T-helper 1 cell (primary cell): ENCODE data around the gene CWC15.
"Not testable (repeated sequence)": the region's sequence is repeated elsewhere in the genome, so short reads cannot be mapped to it uniquely, and the experiment has no call there.

Experiments
- DNase-seq, 5 donors: peaks; one replicate each; pipeline ENCODE4 v3.0.0-alpha.2; 2012 to 2020
- total RNA-seq, 4 donors: gene quantifications; one replicate each; lab custom pipeline; 2026; lab: John Stamatoyannopoulos, UW

CWC15 gene
- total RNA-seq = 47.3 to 54.6 (median 48.9) reads per million in 4 donors

DNA sequence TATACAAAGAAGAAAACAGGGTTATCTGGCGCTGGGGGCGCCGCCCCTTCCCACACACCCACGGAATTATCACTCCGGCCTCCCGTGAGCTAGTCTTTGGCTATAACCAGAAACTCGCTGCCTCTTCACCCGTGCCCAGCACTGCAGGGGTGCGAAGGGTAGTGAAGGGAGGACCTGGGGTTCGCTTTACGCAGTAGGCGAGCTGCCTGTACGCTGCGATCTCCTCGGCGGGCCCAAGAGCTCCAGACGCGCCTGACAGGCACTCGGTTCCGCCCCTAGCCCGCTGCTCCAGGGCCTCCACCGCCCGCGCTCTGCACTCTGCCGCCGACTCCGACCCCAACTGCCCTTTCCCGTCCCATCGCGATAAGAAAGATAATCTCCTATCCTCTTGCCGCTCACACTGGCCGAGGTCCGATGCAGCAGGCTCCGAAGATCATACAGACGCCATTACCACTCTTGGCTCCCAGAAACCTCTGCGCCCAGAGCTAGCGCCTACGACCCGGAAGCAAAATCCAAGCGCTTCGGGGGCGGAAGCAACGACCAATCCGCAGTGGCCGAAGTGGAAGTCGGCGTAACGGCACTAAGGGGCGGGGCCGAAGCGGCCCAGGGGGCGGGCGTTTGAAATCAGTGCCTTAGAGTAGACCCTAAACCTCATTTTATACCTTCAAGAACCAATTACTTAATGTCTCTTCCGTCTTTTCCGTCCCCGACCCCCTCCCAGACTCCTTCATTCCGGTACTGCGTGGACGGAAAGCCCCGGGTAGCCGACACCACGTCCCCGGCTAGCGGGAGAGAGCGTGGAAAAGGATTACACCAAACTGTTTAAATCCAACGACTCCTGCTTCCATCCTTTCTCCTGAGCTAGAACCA is at the start of gene CWC15, which contains the start of gene KDM4D:
TSS of gene CWC15 (minus strand) at position 458 of the 870 bp plus-strand sequence. CDS start 1,371 bp downstream, outside the sequence.
TSS of gene KDM4D (plus strand) at position 611 of the 870 bp plus-strand sequence. CDS start 23,664 bp downstream, outside the sequence.
- peak; percentile 87 to 94 (median 91) for DNase-seq

- not testable (repeated sequence) for DNase-seq
Measured at GRCh38 chr11:95021468-95021867, 48.1 kb upstream of the CWC15 start.

DNA sequence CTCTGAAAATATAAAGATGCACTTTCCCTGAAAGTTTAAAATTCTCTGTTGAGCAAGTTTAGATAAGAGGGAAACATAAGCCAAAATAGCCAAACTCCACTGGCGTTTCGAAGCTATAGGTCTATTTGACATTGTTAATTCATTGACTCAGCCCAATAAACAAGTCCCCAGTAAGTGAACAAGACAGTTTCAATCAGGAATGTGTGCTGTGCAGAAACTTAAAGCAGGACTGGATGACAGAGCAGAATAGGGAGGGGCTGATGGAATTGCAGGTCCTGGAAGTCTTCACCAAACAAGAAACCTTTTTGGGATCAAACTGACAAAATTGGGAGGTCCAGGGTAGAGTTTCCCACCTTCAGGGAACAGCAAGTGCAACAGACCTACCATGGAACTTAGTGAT is 42.8 kb upstream of the CWC15 start:
- no peak for DNase-seq

- DNase-seq = no peak
Measured at GRCh38 chr11:95014184-95014821, 40.9 kb upstream of the CWC15 start.

DNA sequence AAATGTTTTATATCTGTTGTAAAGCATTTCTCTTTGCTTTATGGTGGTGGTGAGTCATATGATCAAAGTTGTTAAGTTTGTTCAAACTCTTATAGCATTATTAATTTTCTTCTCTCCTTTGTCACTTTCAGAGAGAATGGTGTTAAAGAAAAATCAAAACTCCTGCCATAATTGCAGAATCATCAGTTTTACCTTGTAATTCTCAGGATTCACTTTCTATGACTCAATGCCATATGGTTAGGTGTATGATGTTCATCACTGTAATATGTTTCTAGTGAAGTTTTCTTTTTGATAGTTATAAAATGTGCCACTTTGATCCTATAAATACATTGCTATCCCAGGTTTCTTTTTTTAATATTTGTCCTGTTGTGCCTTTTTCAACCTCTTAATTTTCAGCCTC is 38.0 kb upstream of the CWC15 start:
- no peak for DNase-seq

DNA sequence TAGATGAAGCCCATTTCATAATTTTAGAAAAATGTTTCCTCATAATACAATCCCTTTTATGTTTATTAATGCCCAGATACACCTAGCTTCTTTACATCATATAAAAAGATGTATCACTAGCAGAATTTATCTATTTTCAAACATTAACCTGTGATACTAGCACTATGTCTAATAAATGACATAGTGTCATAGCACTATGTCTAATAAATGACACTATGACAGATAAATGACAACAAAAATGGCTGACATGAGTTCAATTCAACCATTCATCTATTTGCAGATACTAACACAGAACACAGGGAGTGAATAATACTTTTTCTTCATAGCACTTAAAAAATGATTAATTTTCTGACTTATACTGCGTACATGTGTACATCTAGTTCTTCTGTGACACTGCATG is 32.3 kb upstream of the CWC15 start:
- no peak for DNase-seq

GRCh38 chr11:95003716-95004115 is 30.4 kb upstream of the CWC15 start:
- no peak for DNase-seq

GRCh38 chr11:94998285-94998684 is 24.9 kb upstream of the CWC15 start:
- DNase-seq = no peak

GRCh38 chr11:94997437-94997836 is 24.1 kb upstream of the CWC15 start:
- DNase-seq = no peak

- no peak for DNase-seq
Measured at GRCh38 chr11:94993400-94993943, 20.1 kb upstream of the CWC15 start.

- peak in 1 of 5 donors; percentile 6 for DNase-seq
Measured at GRCh38 chr11:94988748-94989147, 15.4 kb upstream of the CWC15 start.

GRCh38 chr11:94987378-94987777 is 14.0 kb upstream of the CWC15 start:
- no peak for DNase-seq

DNA sequence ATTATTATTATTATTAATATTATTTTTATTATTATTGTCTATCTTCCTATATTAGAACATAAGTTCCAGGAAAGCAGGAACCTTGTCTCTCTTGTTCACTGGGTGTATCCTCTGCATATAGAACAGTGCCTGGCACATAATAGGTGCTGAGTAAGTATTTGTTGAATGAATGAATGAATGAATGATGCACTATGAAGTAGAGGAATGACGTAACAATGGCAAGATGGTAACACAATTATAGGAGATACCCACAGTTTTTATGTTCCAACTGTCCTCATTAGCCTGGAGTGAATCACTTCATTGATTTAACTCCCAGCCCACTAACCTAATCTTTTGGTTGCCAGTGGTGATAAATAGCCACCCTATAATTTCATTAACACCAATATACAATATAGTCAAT is 2.2 kb upstream of the CWC15 start:
- DNase-seq = no peak

GRCh38 chr11:94974178-94974577 is 822 bp upstream of the CWC15 start:
- DNase-seq = no peak

DNA sequence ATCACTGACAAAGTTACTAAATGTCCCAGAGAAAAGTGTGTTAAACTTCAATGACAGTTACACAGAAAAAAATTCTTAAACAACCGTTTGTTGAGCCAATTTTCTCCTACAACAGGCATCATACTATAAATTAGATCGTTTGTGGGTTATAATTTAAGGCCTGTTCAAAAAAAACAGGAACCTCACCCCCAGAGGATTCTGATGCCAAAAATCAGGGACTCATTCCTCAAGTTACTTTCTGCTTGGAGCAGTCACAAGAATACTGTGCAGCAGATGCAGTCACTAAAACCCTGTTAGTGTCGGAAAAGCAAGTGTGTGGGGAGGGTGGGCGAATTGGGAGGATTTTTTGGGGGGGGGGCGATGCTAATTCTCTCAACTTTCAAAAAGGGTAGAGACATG is 657 bp downstream of the CWC15 start:
- DNase-seq = no peak

DNA sequence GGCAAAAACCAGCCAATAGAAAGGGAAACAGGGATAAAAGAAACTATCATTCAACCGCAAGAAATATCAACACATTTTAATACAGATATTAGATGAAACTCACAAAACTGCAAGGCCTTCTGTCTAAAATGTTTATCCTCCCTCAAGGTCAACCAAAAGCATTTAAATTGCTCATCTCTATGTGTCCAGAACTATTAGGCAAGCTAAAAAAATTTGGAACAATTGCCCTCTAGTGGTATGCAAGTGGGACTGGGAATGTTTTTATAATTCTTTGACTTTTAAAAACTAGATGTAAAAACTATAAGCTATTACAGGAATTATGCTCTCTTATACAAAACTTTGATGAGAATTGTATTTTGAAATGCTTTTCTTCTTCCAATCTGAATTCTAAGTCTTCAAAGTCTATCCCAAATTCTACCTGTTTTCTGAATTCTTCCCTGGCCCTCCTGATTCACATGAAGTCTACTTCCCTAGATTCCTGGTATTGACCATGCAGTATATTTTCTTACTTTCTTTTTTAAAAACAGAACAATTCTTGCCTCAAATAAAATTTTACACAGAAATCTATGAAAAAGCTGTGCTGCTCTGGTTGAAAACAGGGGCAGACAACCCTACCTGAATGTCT is 4.9 kb downstream of the CWC15 start:
- no peak for DNase-seq

- DNase-seq = no peak
Measured at GRCh38 chr11:94964934-94965333, 8.4 kb downstream of the CWC15 start.

- no peak for DNase-seq
Measured at GRCh38 chr11:94961255-94961654, 12.1 kb downstream of the CWC15 start.

GRCh38 chr11:94960488-94960887 is 12.9 kb downstream of the CWC15 start:
- no peak for DNase-seq

DNA sequence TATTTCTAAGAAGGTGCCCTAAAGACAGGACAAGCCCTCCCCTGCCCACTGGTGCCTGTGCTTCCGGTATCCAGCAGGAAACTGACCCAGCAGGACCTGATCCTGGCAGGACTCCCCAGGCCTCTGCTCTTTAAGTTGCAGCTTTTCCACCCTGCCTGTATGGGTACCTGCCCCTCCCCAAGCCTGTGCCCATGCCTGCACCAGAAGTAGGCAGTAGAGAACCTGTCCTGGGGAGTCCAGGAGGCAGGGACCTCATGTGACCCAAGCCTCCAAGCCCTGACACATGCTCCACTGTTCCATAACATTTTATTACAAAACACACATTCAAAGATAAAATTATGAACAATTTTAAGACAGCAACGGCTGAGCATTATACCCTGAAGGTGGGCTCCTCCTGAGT is 14.2 kb downstream of the CWC15 start:
- no peak for DNase-seq

GRCh38 chr11:94958121-94958696 is 15.1 kb downstream of the CWC15 start:
- no peak for DNase-seq

DNA sequence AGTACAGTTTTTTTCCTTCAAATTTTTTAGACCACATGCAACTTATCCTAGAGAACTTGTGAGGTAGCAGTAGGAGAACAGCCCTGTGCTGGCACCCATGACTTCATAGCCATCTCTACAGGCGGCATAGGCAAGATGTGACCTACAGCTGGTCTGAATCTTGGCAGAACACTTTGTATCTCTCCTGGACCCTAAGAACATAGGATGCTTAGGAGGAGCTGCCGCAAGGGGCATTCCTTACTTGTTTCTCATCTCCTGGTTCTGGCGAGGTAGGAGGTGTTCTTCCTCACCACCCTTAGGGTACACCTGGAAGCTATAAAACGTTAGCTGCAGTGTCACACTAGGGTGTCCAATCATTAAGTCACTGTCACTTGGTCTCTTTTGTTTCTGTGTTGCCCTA is 16.4 kb downstream of the CWC15 start:
- no peak for DNase-seq

DNA sequence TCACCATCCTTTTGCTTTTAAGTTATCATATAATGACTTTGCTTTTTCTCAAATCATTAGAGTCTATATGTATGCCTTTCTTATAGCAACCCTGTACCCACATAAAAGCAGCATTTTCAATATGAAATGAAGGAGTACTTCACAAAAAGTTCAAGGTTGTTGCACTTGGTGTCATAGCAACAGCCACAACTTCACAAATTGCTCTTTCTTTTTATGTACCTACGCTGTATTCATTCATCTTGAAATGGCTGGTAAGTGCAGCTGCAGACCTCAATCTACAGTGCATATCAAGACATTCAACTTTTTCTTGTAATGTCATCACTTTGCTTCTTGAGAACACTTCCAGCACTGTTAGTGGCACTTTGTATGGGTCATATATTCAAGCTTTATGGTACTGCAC is 18.6 kb downstream of the CWC15 start:
- DNase-seq = no peak
